ENCODE data around the gene ACER1.
"Not testable (repeated sequence)": the region's sequence is repeated elsewhere in the genome, so short reads cannot be mapped to it uniquely, and the experiment has no call there.

Gene ACER1

GRCh38 chr19:6287269-6287885 is 46.0 kb downstream of the ACER1 start:
- DNase-seq (ENCODE audit: low read depth): no peak

DNA sequence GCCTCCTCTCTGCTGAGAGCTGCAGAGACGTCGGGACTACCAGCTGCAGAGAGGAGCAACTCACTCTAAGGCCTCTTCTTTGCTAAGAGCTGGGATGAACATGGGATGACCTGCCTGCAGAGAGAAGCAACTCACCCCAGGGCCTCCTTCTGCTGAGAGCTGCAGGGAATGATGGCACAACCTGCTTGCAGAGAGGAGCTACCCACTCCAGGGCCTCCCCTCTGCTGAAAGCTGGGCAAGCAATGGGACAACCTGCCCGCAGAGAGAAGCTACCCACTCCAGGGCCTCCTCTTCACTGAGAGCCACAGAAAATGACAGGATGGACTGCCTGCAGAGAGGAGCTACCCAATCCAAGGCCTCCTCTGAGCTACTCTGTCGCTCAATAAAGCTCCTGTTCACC is 46.7 kb downstream of the ACER1 start:
- DNase-seq (ENCODE audit: low read depth): no peak

DNA sequence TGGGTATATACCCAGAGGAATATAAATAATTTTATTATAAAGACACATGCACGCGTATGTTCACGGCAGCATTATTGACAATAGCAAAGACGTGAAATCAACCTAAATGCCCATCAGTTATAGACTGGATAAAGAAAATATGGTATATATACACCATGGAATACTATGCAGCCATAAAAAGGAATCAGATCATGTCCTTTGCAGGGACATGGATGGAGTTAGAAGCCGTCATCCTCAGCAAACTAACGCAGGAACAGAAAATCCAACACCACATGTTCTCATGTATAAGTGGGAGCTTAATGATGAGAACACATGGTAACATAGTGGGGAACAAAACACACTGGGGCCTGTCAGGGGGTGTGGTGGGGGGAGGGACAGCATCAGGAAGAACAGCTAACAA is 51.0 kb downstream of the ACER1 start:
- not testable (repeated sequence) for DNase-seq (ENCODE audit: low read depth)

GRCh38 chr19:6279931-6280591 is 53.4 kb downstream of the ACER1 start, which contains the start of gene MLLT1:
Gene MLLT1 (minus strand): TSS chr19:6279975. CDS start chr19:6279784, 191 bp downstream.
- peak; percentile 99 for DNase-seq (ENCODE audit: low read depth)

DNA sequence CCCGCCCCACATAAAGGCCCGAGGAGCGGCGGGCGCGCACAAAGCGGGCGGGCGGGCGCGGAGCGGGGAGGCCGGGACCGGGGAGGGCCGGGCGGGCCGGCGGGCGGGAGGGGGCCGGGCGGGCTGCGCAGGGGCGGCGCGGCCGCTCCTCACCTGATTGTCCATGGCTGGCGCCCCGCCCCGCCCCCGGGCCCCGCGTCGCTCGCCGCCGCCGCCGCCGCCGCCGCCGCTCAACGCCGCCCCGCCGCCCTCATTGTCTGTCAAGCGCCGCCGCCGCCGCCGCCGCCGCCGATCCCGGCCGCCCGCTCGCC is 53.8 kb downstream of the ACER1 start:
- DNase-seq (ENCODE audit: low read depth): no peak

GRCh38 chr19:6278740-6279619 is 54.4 kb downstream of the ACER1 start:
- no peak for DNase-seq (ENCODE audit: low read depth)

GRCh38 chr19:6278051-6278450 is 55.4 kb downstream of the ACER1 start:
- DNase-seq (ENCODE audit: low read depth): no peak

DNA sequence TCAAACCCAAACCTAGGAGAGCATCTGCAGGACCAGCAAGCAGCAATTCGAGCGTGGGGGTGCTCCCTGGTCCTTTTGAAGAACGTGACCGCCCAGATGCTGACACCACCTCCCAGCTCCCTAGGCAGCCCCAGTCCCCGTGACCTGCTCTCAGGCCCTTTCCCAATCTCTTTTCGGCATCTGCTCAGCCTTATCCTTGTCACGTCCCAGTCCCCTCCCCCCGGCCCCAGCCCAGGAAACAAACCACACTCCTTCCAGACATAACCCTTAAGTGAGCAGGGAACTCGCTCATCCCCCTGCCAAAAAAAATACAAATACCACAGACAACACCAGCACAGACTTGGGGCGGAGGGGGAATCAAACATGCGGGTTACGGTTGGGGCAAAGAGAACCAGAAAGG is 57.0 kb downstream of the ACER1 start:
- peak; percentile 90 for DNase-seq (ENCODE audit: low read depth)

GRCh38 chr19:6275170-6275744 is 58.2 kb downstream of the ACER1 start:
- DNase-seq (ENCODE audit: low read depth): no peak

- DNase-seq (ENCODE audit: low read depth): peak; percentile 66
These were observed 58.7 kb downstream of the ACER1 start for GRCh38 chr19:6274756-6275155.

DNA sequence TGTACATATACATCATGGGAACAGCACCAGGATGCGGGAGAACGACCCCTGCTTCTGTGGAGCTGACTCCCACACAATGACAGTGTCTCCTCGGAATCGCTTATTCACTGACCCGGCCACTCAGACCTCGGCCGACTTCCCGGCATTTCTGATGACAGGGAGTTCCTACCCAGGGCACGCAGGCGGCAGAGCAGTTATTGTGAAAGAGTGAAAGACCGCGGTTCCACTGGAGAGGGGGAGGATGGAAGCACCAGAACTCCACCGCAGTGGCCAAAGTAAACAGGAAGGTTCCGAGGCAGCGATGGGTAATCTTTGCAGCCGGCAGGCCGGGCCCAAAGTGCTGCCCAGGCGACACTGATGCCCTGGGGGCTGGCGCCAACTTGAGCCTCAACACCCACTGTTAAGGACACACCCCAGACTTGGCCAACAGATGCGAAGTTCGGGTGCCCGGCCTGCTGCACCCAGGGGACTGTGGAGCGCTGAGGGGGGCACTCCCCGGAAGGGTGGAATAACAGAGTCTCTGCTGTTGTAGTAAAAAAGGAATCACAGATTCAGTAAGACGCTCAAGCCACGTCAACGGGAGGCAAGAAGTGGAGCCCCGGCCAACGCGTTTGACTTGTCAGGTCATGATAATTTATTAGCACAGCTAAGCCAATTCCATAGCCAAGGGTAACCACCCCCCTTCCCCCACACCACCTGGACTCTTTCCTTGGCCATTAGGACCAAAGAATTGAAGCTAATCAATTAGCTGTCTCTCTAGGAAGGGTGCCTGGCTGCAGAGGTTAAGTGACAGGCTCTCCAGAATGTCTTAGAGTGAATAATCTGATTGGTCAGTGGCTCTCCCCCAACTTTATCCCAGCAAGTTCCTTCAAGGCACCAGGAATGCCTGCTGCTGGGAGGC is 59.5 kb downstream of the ACER1 start:
- DNase-seq (ENCODE audit: low read depth): peak; percentile 95

DNA sequence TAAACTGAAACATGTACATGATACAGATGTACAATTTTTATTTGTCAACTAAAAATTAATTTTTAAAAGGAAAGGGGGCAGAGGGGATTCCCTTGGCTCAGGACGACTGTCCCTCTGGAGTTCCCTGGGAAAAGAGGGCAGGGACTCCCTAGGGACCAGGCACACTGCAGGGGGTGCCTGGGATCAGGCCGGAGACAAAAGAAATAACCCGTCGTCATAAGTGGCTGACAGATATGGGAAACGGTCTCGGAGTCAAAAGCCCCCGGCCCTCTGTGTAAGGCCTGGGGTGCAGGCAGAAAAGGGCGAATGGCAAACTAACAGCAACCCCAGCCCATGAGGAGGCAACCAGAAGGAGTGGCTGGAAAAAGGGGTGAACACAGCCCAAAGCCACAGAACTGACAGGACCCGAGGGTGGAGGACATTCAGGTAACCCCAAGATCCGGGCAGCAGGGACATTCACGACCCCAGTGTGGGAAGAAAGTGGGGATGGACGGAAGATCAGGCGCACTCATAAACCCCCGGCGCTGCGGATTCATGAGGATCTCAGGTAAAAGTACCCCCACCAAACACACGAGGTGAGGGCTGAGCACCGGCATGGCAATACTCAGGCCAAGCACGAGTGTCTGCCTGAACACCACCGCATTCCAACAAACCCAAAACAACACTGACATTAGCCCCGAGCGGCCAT is 60.4 kb downstream of the ACER1 start:
- no peak for DNase-seq (ENCODE audit: low read depth)

- DNase-seq (ENCODE audit: low read depth): no peak
These were observed 61.0 kb downstream of the ACER1 start for GRCh38 chr19:6272411-6272791.

GRCh38 chr19:6271721-6272410 is 61.5 kb downstream of the ACER1 start:
- DNase-seq (ENCODE audit: low read depth): peak; percentile 75

DNA sequence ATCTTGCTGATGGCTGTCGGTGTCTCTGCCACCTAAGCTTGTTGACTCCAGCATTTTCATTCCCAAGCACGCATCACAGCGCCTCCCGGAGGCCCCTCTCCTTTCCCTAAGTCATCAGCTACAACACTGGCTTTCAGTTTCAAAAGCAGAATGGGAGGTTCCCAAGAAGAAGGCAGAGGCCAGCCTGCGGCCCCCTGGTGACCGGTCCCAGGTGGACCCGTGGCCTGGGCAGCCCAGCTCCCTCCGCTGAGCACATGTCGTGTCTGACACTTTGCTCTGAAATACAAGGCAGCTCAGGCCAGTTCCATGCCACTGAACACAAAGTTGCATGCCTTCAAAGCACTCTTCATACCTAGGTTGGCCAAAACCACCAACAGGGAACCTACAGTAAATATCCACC is 62.2 kb downstream of the ACER1 start:
- DNase-seq (ENCODE audit: low read depth): no peak

- DNase-seq (ENCODE audit: low read depth): no peak
These were observed 62.6 kb downstream of the ACER1 start for GRCh38 chr19:6270822-6271221.

DNA sequence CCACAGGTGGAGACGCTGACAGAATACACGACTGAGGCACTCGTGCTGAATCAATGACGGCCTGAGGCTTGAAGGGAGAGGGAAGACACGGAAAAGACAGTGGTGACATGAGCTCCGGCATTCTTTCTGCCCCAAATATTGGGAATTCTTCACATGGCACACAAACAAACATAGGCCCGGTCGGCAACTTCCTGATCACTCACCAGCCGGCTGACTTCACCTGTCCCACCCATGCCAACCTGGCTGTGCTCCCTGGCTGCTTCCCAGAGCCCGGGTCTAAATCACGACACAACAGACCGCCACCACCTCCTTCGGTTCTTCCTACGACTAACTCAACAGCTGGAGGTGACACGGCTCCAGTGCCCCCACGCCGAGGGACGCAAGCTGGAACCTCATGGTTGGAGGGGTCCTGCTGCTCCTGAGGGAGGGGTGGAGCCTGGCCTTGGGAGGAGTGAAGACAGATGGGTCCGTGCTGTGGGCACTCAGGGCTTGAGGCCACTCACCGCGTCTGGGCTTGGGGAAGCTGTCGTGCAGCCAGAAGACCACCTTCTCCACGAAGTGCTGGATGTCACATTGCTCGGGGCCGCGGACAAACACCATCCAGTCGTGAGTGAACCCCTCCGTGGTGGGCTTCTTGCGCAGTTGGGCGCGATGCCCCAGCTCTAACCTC is 63.2 kb downstream of the ACER1 start:
- DNase-seq (ENCODE audit: low read depth): no peak

- no peak for DNase-seq (ENCODE audit: low read depth)
These were observed 64.1 kb downstream of the ACER1 start for GRCh38 chr19:6269101-6269886.

- no peak for DNase-seq (ENCODE audit: low read depth)
These were observed 65.0 kb downstream of the ACER1 start for GRCh38 chr19:6268382-6268771.
